GM21576 (cell line): ENCODE results near the gene BTBD9.

Source experiments
- ATAC-seq: cut with Tn5 transposase; IDR thresholded peaks from one replicate; pipeline ENCODE4 v1.9.1; 2021; ENCODE audit warnings: mild to moderate bottlenecking, moderate library complexity; ENCODE audit not compliant: unreplicated experiment

BTBD9 gene

DNA sequence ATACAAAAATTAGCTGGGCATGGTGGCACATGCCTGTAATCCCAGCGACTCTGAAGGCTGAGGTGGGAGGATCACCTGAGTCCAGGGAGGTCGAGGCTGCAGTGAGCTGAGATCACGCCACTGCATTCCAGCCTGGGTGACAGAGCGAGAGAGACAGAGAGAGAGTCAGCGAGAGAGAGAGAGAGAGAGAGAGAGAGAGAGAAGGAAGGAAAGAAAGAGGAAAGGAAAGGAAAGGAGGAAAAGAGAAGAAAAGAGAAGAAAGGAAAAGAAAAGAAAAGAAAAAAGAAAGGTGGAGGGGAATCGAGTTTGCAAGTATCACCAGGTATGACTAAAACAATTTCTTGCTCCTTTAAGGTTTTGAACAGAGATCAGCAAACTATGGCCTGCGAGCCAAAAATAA, 152.3 kb downstream of the BTBD9 start:
- ATAC-seq = no peak

DNA sequence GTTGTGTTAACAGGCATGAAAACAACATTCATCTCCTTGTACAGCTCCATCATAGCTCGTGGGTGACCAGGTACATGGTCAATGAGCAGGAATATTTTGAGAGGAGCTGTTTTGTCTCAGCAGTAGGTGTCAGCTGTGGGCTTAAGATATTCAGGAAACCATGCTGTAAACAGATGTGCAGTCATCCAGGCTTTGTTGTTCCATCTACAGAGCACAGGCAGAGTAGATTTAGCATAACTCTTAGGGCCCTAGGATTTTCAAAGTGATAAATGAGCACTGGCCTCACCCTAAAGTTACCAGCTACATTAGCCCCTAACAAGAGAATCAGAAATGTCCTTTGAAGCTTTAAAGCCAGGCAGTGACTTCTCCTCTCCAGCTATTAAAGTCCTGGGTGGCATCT, 154.2 kb downstream of the BTBD9 start:
- ATAC-seq = no peak

DNA sequence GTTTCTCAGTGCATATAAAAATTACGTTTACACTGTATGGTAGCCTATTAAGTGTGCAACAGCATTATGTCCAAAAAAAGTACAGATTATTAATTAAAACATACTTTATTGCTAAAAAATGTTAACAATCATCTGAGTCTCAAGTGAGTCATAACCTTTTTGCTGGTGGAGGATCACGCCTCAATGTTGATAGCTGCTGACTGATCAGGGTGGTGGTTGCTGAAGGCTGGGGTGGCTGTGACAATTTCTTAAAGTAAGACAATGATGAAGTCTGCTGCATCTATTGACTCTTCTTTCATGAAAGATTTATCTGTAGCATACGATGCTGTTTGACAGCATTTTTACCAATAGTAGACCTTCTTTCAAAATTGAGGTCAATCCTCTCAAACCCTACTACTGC, 155.1 kb downstream of the BTBD9 start:
- no peak for ATAC-seq

DNA sequence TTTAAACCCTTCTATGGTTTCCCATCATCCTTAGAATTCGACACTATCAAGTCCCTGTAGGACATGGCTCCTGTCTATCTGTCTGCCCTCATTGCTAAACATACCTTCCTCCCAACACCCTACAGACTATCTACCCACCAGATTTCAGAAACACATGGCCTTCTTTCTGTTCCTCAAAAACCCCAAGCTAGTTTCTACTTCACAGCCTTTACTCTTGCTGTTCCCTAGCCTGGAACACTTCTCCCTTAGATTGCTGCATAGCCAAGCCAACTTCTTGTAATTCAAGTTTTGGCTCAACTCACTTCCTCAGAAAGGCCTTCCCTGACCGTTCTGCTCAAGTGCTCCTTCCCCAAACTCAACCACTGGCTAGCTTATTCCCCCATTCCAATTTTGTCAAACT, 156.2 kb downstream of the BTBD9 start:
- ATAC-seq = peak; percentile 77

DNA sequence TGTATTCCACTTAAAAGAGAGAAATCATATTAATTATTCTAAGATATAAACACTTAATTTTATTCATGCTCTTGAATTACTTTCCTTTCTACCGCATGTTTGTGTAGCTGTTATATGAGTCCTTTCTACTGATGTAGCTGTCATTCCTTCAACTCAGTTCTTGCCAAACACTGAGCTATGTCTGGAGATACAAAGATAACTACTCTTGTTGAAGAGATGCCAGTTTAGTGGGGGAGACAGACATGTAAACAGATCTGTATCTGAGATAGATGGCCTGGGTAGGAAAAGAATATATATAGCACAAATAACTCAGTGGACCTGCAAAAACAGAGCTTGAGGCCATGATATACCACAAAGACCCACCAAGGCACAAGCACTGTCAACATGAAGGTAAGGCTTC, 157.3 kb downstream of the BTBD9 start:
- ATAC-seq = no peak

DNA sequence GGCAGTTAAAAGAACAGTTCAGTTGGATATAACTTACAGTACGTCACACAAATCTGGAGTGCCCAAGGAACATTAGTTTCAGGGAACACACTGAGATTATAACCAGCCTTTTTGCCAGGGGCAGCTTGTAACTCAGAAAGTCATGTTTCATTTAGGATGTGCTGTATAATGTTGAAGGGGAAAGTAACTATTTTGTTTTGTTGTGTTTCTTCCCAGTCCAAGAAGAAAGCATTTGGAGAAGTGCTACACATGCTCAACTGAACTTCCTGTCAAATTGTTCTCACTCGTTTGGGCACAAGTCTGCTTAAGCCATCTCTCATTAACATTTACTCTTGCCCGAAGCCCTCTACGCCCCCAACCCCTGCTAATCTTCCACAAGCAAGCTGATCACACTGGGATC, 157.9 kb downstream of the BTBD9 start:
- no peak for ATAC-seq

DNA sequence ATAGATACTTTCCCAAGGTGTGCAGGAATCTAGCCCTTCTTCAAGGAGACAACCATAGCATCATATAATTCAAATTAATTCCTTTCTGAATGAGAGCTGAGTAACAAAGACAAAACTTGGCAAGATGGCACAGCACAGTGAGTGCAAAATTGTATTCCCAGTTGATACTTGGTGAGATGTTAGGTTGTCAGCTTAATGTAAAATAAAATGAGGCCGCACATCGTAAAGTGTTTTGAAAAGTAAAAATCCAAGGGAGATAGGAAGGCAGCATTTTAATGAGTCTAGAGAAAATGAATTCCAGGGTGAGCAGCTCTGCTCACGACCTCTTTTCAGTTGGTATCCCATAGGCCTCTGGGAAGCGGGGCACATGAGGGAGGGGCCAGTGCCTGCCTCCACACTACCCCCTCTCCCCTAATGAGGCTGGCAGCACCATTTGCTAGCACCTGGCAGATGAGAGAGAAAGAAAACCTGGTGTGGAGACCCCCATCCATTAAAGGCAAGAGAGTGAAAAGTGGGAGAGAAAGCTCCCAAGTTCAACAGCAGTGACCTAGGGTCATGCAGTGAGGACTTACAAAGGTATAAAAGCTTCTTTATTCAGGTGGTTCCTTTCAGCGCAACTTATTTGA, 158.4 kb downstream of the BTBD9 start:
- ATAC-seq = no peak

DNA sequence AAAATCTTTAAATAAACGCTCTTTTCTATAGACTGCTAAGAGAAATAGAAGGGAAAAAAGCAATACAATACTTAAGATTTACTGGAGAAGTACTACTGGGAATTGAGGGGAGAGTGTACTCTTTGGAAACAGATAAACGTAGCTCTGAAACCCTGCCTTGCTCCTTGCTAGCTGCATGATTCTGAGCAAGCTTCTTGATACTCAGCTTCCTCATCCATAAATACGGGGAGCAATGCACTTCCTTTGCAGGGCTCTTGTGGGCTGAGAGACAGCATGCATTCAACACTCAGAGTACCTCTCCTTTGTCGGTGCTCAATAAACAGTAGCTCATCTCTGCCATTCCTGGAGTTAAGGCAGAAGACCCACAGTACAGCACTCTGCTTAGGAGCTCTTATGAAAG, 159.7 kb downstream of the BTBD9 start:
- ATAC-seq = no peak

DNA sequence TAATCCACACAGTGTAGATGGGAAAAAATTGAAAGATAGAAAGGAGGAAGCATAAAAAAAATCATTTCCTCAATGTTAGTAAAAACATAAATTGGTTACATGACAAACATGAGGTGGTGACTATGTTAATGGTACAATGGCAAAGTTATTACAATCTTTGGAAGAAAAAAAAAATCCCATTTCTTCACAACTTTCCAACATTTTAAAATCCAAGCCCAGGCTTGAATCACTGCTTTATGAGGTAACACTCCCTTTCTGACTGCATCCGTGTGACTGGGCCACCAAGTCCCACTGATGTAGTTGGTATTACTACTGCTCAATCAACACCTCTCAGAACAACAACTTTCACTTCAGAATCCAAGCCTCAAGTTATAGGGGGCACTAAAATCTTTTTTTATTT, 160.4 kb downstream of the BTBD9 start:
- ATAC-seq = no peak

- ATAC-seq = no peak
Measured at GRCh38 chr6:38477680-38478260, 162.0 kb downstream of the BTBD9 start.

GRCh38 chr6:38476888-38477287, 162.8 kb downstream of the BTBD9 start:
- no peak for ATAC-seq

GRCh38 chr6:38476141-38476540, 163.6 kb downstream of the BTBD9 start:
- no peak for ATAC-seq

DNA sequence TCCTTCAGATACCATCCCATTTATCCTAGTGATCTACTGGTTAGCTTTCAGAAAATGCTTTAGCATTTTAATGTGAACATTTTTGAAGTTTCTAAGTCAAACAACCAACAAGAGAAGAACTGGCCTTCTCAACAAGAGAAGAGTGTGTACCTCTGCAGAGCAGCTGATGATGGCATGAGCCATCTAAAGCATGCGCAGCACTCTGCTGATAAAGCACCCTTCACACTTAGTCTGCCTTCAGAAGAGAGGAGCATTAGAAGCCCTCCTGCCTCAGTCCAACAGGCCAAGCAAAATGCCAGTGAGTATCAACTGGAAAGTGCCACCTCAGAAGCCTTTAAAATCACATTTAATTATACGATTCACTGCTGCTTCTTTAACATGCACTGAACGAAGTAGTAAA, 169.2 kb downstream of the BTBD9 start:
- no peak for ATAC-seq

GRCh38 chr6:38467566-38467965, 172.2 kb downstream of the BTBD9 start:
- no peak for ATAC-seq

DNA sequence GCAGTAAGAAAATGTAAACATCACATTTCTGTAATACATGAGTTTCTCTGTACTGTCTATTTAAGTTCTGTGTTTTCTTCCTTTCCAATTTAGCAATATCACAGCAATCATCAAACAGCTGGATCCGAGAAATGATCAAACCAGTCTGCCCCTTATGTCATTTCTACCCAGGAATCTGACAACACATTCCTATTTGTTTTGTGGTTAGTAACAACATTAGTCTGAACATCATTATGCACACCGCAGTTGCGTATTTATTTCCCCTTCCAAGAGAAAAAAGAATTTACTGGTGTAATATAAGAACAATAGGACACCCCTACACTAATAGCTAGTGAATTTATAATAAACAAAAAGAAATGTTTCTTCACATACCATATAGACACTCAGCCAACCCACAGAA, 179.5 kb downstream of the BTBD9 start:
- ATAC-seq = no peak

DNA sequence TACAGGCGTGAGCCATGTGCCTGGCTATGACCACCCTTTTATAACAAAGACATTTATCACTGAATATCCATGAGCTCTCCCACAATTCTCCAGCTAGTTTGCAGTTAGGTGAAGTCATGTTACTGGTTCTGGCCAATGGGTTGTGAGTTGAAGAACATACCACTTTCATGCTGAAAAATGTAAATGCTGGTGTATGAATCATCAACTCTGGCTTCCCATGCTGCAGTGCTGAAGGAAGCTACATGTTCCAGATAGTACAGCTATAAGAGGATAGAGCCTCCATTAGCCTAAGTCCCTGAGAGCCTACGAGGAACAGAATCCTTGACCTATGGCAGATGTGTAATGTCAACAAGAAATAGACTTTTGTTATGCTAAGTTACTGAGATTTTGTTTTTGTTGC, 180.4 kb downstream of the BTBD9 start:
- ATAC-seq = no peak

DNA sequence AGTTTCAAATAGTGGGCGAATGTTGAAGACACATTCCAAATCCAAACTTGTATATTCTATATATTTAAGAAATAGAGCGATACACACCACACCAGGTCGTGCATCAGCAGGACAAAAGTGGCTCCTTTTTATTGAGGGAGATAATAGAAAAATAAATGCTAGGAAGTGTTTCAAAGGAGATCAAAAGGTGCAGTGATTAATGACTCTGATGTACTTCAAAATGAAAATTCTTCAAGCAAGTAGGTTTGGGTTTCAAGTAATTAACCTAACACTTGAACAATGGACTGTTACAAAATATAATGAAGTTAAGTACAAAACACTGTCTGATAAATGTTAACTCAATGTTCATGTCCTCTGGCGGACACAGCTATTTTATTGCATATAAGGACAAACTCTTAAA, 185.9 kb downstream of the BTBD9 start:
- no peak for ATAC-seq

- no peak for ATAC-seq
Measured at GRCh38 chr6:38452816-38453660, 186.7 kb downstream of the BTBD9 start.

GRCh38 chr6:38450717-38451116, 189.0 kb downstream of the BTBD9 start:
- no peak for ATAC-seq

DNA sequence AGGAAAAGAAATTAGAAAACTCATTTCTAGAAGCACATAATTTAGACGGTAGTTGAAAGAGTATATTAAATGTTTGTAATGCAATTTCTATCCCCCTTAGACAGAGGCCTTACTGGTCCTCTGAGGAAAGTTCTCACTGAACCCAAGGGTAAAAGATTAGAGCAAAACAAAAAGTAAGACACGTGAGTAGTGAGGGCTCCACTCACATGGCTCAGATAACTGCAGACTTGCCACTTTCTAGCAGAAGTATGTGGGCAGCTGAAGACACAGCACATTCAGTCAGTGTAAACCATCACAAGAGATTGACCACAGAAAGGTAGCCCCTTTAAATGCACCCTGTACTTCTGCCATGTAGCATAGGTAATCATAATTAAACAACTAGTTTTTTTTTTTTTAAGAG, 193.8 kb downstream of the BTBD9 start:
- no peak for ATAC-seq

- no peak for ATAC-seq
Measured at GRCh38 chr6:38445336-38445735, 194.4 kb downstream of the BTBD9 start.
